OCI-LY7 (cell line): ENCODE data around the gene LRRC36. TPM values are rescaled to one million over a fixed set of nuclear protein-coding genes. Genes with fewer than 3 reads are reported as not detected.

ENCODE experiments used
- BruUV-seq: library from RNA; stranded (reverse); fragments of 400-500 nt; replicated peaks from 2 replicates; lab custom pipeline; 2021; lab: Mats Ljungman, UMichigan
- CTCF ChIA-PET: fragments of 300-600 bp; sonication (Branson Sonifier 250); formaldehyde crosslinking; loops from one replicate; lab custom pipeline; 2022; ENCODE audit warnings: antibody characterized with exemption; ENCODE audit not compliant: unreplicated experiment; lab: Charles Lee
- POLR2A ChIA-PET: fragments of 300-600 bp; sonication (Branson Sonifier 250); formaldehyde crosslinking; loops from one replicate; lab custom pipeline; 2022; ENCODE audit warnings: antibody characterized with exemption; lab: Charles Lee
- DNase-seq: peaks from one replicate; pipeline ENCODE4 v3.0.0-alpha.2; 2015; ENCODE audit warnings: low spot score
- H2AFZ ChIP-seq: fragments of 200-600 bp; sonication (generic), shearing (Covaris generic); 2 replicates; pipeline ENCODE4 v1.6.1; 2014; ENCODE audit warnings: mild to moderate bottlenecking, antibody characterized with exemption, low read length, moderate library complexity
- H3K27ac ChIP-seq: fragments of 200-600 bp; sonication (generic); 2 replicates; pipeline ENCODE4 v1.5.1; 2014; ENCODE audit warnings: mixed run types, low read depth, mild to moderate bottlenecking, moderate library complexity, low read length, inconsistent platforms; ENCODE audit not compliant: poor library complexity, severe bottlenecking
- H3K36me3 ChIP-seq: fragments of 200-600 bp; sonication (generic); 2 replicates; pipeline ENCODE4 v1.6.1; 2014; ENCODE audit warnings: mild to moderate bottlenecking, antibody characterized with exemption, low read length, moderate library complexity, mixed read lengths; ENCODE audit not compliant: insufficient read depth
- H3K4me1 ChIP-seq: fragments of 200-600 bp; sonication (generic); 2 replicates; pipeline ENCODE4 v1.5.1; 2014; ENCODE audit warnings: mild to moderate bottlenecking, low read length; ENCODE audit not compliant: insufficient read depth, poor library complexity, severe bottlenecking
- H3K4me2 ChIP-seq: fragments of 200-600 bp; sonication (generic); 2 replicates; pipeline ENCODE4 v1.6.1; 2014; ENCODE audit warnings: mild to moderate bottlenecking, low read length
- H3K4me3 ChIP-seq: fragments of 200-600 bp; sonication (generic); 2 replicates; pipeline ENCODE4 v1.5.1; 2014; ENCODE audit warnings: mild to moderate bottlenecking, low read depth, low read length; ENCODE audit not compliant: poor library complexity, severe bottlenecking
- H3K79me2 ChIP-seq: fragments of 200-600 bp; sonication (generic); 2 replicates; pipeline ENCODE4 v1.6.1; 2016; ENCODE audit warnings: low read depth, mild to moderate bottlenecking, low read length, moderate library complexity, mixed read lengths; ENCODE audit not compliant: insufficient read depth
- H3K9me2 ChIP-seq: fragments of 200-600 bp; sonication (generic); 2 replicates; pipeline ENCODE4 v1.6.1; 2016; ENCODE audit warnings: mild to moderate bottlenecking, low read length, mixed read lengths; ENCODE audit not compliant: insufficient read depth
- H3K9me3 ChIP-seq: fragments of 200-600 bp; sonication (generic); 2 replicates; pipeline ENCODE4 v1.6.1; 2014; ENCODE audit warnings: mild to moderate bottlenecking, mixed run types, low read length, mixed read lengths
- H4K20me1 ChIP-seq: fragments of 200-600 bp; sonication (generic); 2 replicates; pipeline ENCODE4 v1.6.1; 2014; ENCODE audit warnings: mild to moderate bottlenecking, antibody characterized with exemption, low read length, moderate library complexity, mixed read lengths; ENCODE audit not compliant: insufficient read depth
- CTCF ChIP-seq: fragments of 200-600 bp; sonication (generic); conservative IDR thresholded peaks from 2 replicates; pipeline ENCODE4 v1.5.1; 2014; ENCODE audit warnings: mild to moderate bottlenecking, antibody characterized with exemption, low read length, moderate library complexity, mixed read lengths
- EZH2phosphoT487 ChIP-seq: fragments of 200-600 bp; sonication (generic); IDR thresholded peaks from 2 replicates; pipeline ENCODE4 v1.6.1; 2018; ENCODE audit warnings: low read depth, borderline replicate concordance, mild to moderate bottlenecking, mixed run types, antibody characterized with exemption, low read length, moderate library complexity, mixed read lengths
- intact Hi-C: fragments of 100-400 bp; cut with micrococcal nuclease; formaldehyde crosslinking; loops from one replicate; pipeline ENCODE4 v1.10.0; 2022; ENCODE audit not compliant: unreplicated experiment
- total RNA-seq, 2 experiments: library from RNA; depleted of rRNA in 1 of 2; stranded (reverse); fragments of >200 nt in 1 of 2; shearing (Covaris generic) in 1 of 2; gene quantifications; 2 replicates each; pipeline ENCODE4 v1.2.3, GENCODE V29; 2014 to 2022

LRRC36 gene
- total RNA-seq, 2 experiments from 2014 or later, result not detected

DNA sequence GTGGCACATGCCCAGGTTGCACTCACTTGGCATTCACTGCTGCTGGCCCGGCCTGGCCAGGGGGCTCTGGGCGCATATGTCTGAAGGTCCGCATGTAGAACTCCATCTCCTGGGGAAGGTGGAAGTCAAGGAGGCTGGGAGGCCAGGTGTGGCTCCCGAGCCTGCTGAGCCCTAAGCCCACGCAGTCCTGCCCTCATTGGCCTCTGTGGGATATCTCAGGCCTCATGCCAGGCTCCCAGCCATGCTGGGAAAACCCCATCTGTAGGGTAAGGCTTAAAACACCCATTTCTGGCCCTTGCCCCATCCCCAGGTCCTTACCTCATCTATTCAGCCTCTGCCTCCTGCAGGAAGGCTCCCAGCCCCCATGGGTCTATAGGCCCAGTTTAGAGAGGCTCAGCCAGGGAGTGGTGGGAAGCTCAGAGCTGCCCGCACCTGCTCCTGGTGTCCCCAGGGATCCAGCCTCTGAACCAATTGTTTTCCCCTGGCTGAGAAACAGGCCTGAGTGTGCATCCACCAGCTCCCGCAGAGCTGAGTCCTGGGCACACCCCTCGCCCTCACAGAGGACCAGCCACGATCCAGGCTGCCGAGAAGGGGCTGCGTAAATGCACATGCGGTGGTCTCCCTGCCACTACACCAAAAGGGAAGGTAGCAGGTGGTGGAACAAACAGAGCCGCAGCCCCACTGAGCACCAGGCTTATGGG lies 69.0 kb downstream of the LRRC36 start:
- H3K4me3 ChIP-seq, result no peak overlapping the region
- no peak for DNase-seq
- no peak overlapping the region for H3K4me2 ChIP-seq
- intact Hi-C loops, result loop anchor here (5.0 kb wide), 2 partner anchors 48 to 118 kb away; partner anchors contain the start of gene PLEKHG4
- H3K4me1 ChIP-seq, result no peaks in the 10 kb centered on the region
- CTCF ChIA-PET, result no interaction called here
- POLR2A ChIA-PET, result no interaction called here
- no peak overlapping the region for H3K27ac ChIP-seq
- no peaks in the 10 kb centered on the region for H4K20me1 ChIP-seq
- no peaks in the 10 kb centered on the region for H3K9me3 ChIP-seq
- no TSS peak for BruUV-seq
- H3K79me2 ChIP-seq, result no peaks in the 10 kb centered on the region
- no peak overlapping the region for H2AFZ ChIP-seq
- TF ChIP-seq CTCF, result no peak
- no peak for TF ChIP-seq EZH2phosphoT487
- no peaks in the 10 kb centered on the region for H3K9me2 ChIP-seq
- no peaks in the 10 kb centered on the region for H3K36me3 ChIP-seq

- Histone ChIP-seq H4K20me1 (no peaks in the 10 kb centered on the region), H3K27ac (no peak overlapping the region), H3K9me3 (no peaks in the 10 kb centered on the region), H3K4me3 (no peak overlapping the region), H2AFZ (no peak overlapping the region), H3K9me2 (no peaks in the 10 kb centered on the region), H3K4me2 (no peak overlapping the region), H3K79me2 (no peaks in the 10 kb centered on the region), H3K4me1 (no peaks in the 10 kb centered on the region), H3K36me3 (no peaks in the 10 kb centered on the region)
- TF ChIP-seq CTCF (no peak), EZH2phosphoT487 (no peak)
- intact Hi-C loops, result loop anchor here (5.0 kb wide), 2 partner anchors 49 to 119 kb away; partner anchors contain the start of gene PLEKHG4
- CTCF ChIA-PET, result no interaction called here
- DNase-seq, result no peak
- BruUV-seq, result no TSS peak
- POLR2A ChIA-PET, result no interaction called here
Measured at GRCh38 chr16:67396159-67397035, 69.8 kb downstream of the LRRC36 start.
